B cell (primary cell): ENCODE results near the gene TRAPPC14.

Source experiments
- EZH2 ChIP-seq: IDR thresholded peaks from 2 replicates; pipeline ENCODE4 v1.6.1; 2012; ENCODE audit warnings: borderline replicate concordance, low read depth, mild to moderate bottlenecking, moderate library complexity, low read length; ENCODE audit not compliant: insufficient read depth, poor library complexity, severe bottlenecking
- TF ChIP-seq, protein P1 (sequence below): fragments of 200-600 bp; IDR thresholded peaks from one replicate; pipeline ENCODE4 v1.8.0; 2022; ENCODE audit warnings: antibody characterized with exemption, mild to moderate bottlenecking

GRCh38 chr7:100177045-100178001, 18.8 kb upstream of the TRAPPC14 start, which contains the start of the genes GPC2 and STAG3:
- TF ChIP-seq, protein P1, sequence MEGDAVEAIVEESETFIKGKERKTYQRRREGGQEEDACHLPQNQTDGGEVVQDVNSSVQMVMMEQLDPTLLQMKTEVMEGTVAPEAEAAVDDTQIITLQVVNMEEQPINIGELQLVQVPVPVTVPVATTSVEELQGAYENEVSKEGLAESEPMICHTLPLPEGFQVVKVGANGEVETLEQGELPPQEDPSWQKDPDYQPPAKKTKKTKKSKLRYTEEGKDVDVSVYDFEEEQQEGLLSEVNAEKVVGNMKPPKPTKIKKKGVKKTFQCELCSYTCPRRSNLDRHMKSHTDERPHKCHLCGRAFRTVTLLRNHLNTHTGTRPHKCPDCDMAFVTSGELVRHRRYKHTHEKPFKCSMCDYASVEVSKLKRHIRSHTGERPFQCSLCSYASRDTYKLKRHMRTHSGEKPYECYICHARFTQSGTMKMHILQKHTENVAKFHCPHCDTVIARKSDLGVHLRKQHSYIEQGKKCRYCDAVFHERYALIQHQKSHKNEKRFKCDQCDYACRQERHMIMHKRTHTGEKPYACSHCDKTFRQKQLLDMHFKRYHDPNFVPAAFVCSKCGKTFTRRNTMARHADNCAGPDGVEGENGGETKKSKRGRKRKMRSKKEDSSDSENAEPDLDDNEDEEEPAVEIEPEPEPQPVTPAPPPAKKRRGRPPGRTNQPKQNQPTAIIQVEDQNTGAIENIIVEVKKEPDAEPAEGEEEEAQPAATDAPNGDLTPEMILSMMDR: no peak
- no peak for TF ChIP-seq EZH2
